Osteoblast (primary cell): ENCODE data around the gene POLD2. TPM values are rescaled to one million over a fixed set of nuclear protein-coding genes. Genes with fewer than 3 reads are reported as not detected.

Experiments used
- DNase-seq: peaks from one replicate; pipeline ENCODE4 v3.0.0; 2011; ENCODE audit warnings: low spot score, mixed read lengths; ENCODE audit not compliant: insufficient read length; ENCODE audit errors: missing footprints
- H2AFZ ChIP-seq: 2 replicates; pipeline ENCODE4 v1.6.0; 2011; ENCODE audit warnings: mild to moderate bottlenecking, low read length
- H3K27ac ChIP-seq: 2 replicates; pipeline ENCODE4 v1.5.1; 2011; ENCODE audit warnings: mild to moderate bottlenecking, low read depth, low read length, moderate library complexity
- H3K27me3 ChIP-seq: 2 replicates; pipeline ENCODE4 v1.6.0; 2012; ENCODE audit warnings: mild to moderate bottlenecking, control low read depth, inconsistent platforms, low read length, moderate library complexity; ENCODE audit not compliant: insufficient read depth
- H3K36me3 ChIP-seq: 2 replicates; pipeline ENCODE4 v1.5.1; 2011; ENCODE audit warnings: mild to moderate bottlenecking, low read length, control low read depth, moderate library complexity; ENCODE audit not compliant: insufficient read depth
- H3K4me1 ChIP-seq: 2 replicates; pipeline ENCODE4 v1.5.1; 2011; ENCODE audit warnings: mild to moderate bottlenecking, low read length, control low read depth, moderate library complexity; ENCODE audit not compliant: insufficient read depth
- H3K4me2 ChIP-seq: 2 replicates; pipeline ENCODE4 v1.6.0; 2011; ENCODE audit warnings: mild to moderate bottlenecking, low read length; ENCODE audit not compliant: insufficient read depth
- H3K4me3 ChIP-seq: fragments of 200-600 bp; sonication (generic); 3 replicates; pipeline ENCODE4 v1.5.1; 2012; ENCODE audit warnings: mild to moderate bottlenecking, low read length, inconsistent platforms; ENCODE audit not compliant: insufficient read depth
- H3K79me2 ChIP-seq: 2 replicates; pipeline ENCODE4 v1.6.0; 2012; ENCODE audit warnings: mild to moderate bottlenecking, low read length, control low read depth, inconsistent platforms; ENCODE audit not compliant: insufficient read depth
- H3K9me3 ChIP-seq: 2 replicates; pipeline ENCODE4 v1.5.1; 2011; ENCODE audit warnings: low read depth, low read length, control low read depth
- H4K20me1 ChIP-seq: 2 replicates; pipeline ENCODE4 v1.6.0; 2012; ENCODE audit warnings: mild to moderate bottlenecking, low read length, control low read depth; ENCODE audit not compliant: insufficient read depth
- CTCF ChIP-seq: IDR thresholded peaks from 2 replicates; pipeline ENCODE4 v1.5.1; 2011; ENCODE audit warnings: mild to moderate bottlenecking, low read depth, low read length, moderate library complexity; ENCODE audit errors: extremely low read depth
- total RNA-seq: library from RNA; depleted of rRNA; stranded (reverse); fragments of >200 nt; gene quantifications from 2 replicates; pipeline ENCODE4 v1.2.3, GENCODE V29; 2012

The POLD2 gene
- total RNA-seq, 1 donor: 80.3 TPM

DNA sequence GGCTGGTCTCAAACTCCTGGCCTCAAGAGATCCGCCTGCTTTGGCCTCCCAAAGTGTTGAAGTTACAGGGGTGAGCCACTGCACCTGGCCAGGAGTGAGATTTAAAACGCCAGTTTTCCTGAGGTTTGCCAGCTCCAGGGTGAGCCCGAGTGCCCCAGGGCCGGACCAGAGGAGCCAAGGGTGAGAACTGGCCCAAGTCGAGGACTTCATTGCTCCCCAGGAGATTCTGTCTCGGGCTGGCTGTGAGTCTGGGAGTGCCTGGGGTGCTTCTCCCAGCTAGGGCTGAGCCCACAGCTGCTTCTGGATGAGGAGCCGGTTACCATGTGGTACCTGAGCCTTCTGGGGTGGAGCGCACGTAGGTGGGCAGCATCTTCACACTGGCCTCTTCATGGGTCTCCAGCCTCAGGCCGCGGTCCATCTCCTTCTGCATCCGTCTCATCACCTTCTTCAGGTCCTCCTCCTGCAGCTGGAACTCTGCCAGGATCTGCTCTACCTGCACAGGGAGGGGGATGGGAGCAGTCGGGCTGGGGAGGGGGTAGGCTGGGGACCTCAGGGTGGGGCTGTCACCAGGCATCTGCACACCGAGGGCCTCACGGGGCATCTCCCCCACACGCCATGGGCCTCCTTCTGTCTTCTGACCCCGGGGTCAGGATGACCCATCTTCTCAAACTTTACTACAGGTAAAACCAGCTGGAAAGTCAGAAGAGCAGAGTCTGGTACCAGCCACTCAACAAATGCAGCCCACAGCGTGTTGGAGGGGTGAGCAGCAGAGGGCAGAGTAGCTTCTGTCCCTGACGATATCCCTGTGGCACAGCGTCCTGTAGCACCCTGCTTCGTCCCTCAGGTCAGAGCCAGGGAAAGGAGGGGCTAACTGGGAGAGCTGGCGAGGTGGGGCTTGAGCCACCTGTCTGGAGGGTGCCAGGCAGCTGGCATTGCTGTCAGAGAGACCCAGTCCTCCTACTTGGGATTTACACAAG, 29.9 kb upstream of the POLD2 start:
- Histone ChIP-seq H3K27me3 (peaks cover 3% of the 10 kb centered on the region), H3K9me3 (no peaks in the 10 kb centered on the region), H3K36me3 (no peaks in the 10 kb centered on the region), H3K4me3 (no peak overlapping the region), H4K20me1 (no peaks in the 10 kb centered on the region), H3K79me2 (no peaks in the 10 kb centered on the region), H3K27ac (no peak overlapping the region), H3K4me1 (no peaks in the 10 kb centered on the region), H3K4me2 (no peak overlapping the region), H2AFZ (no peak overlapping the region)
- TF ChIP-seq CTCF: no peak
- DNase-seq: peak; percentile 64

DNA sequence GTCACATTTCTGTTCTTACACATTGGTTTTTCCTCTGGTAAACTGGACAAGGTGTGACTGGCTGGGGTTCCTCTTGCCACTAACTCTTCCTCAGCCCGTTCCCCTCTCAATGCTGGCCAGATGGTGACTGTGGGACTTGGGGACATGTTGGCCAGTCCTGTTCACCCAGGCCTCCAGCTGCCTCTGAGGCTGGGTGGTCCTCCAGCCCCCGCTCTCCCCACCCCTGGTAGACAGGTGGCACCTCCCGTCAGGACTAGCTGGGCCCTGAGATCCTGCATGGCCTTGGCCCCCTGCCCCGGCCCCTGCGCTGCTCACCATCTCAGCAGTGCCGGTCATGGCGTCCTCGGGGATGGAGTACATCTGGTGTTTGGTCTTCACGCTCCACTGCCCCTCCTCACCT, 28.6 kb upstream of the POLD2 start:
- H2AFZ ChIP-seq: no peak overlapping the region
- peaks cover 3% of the 10 kb centered on the region for H3K27me3 ChIP-seq
- no peaks in the 10 kb centered on the region for H3K4me1 ChIP-seq
- no peak overlapping the region for H3K4me2 ChIP-seq
- no peaks in the 10 kb centered on the region for H3K79me2 ChIP-seq
- H3K4me3 ChIP-seq: no peak overlapping the region
- TF ChIP-seq CTCF: no peak
- H4K20me1 ChIP-seq: no peaks in the 10 kb centered on the region
- DNase-seq: no peak
- no peak overlapping the region for H3K27ac ChIP-seq
- no peaks in the 10 kb centered on the region for H3K36me3 ChIP-seq
- no peaks in the 10 kb centered on the region for H3K9me3 ChIP-seq

GRCh38 chr7:44150966-44151941, 27.9 kb upstream of the POLD2 start:
- Histone ChIP-seq H4K20me1 (no peaks in the 10 kb centered on the region), H3K4me1 (no peaks in the 10 kb centered on the region), H3K9me3 (no peaks in the 10 kb centered on the region), H2AFZ (no peak overlapping the region), H3K36me3 (no peaks in the 10 kb centered on the region), H3K27me3 (peaks cover 3% of the 10 kb centered on the region), H3K4me3 (no peak overlapping the region), H3K27ac (no peak overlapping the region), H3K79me2 (no peaks in the 10 kb centered on the region), H3K4me2 (no peak overlapping the region)
- no peak for TF ChIP-seq CTCF
- peak; percentile 73 for DNase-seq
